NCI-H748 treated with DMSO at 0.1 percent for 48 hours (cell line): ENCODE results near the gene COX18.

ENCODE experiments used
- DNase-seq: peaks from one replicate; lab custom pipeline; 2025; lab: John Stamatoyannopoulos, UW

Gene COX18

GRCh38 chr4:73053076-73053475 is 16.4 kb downstream of the COX18 start:
- DNase-seq: no peak

GRCh38 chr4:73051625-73052024 is 17.9 kb downstream of the COX18 start:
- no peak for DNase-seq

- no peak for DNase-seq
These were observed 23.6 kb downstream of the COX18 start for GRCh38 chr4:73045879-73046278.

- no peak for DNase-seq
These were observed 32.5 kb downstream of the COX18 start for GRCh38 chr4:73037057-73037456.

- DNase-seq: no peak
These were observed 33.4 kb downstream of the COX18 start for GRCh38 chr4:73036123-73036522.

- no peak for DNase-seq
These were observed 34.6 kb downstream of the COX18 start for GRCh38 chr4:73034896-73035295.

- no peak for DNase-seq
These were observed 40.9 kb downstream of the COX18 start for GRCh38 chr4:73028621-73029020.

GRCh38 chr4:73021634-73022033 is 47.9 kb downstream of the COX18 start:
- DNase-seq: no peak

- no peak for DNase-seq
These were observed 50.0 kb downstream of the COX18 start for GRCh38 chr4:73019462-73020047.

- DNase-seq: no peak
These were observed 50.9 kb downstream of the COX18 start for GRCh38 chr4:73018595-73018994.

- DNase-seq: no peak
These were observed 56.2 kb downstream of the COX18 start for GRCh38 chr4:73013310-73013709.

GRCh38 chr4:73012673-73013072 is 56.8 kb downstream of the COX18 start:
- no peak for DNase-seq

GRCh38 chr4:73011629-73011985 is 57.9 kb downstream of the COX18 start:
- DNase-seq: no peak

- no peak for DNase-seq
These were observed 58.5 kb downstream of the COX18 start for GRCh38 chr4:73010789-73011628.

- DNase-seq: no peak
These were observed 61.9 kb downstream of the COX18 start for GRCh38 chr4:73007526-73008100.

- DNase-seq: no peak
These were observed 63.1 kb downstream of the COX18 start for GRCh38 chr4:73006286-73006990.

GRCh38 chr4:73005514-73005913 is 64.0 kb downstream of the COX18 start:
- no peak for DNase-seq
